SK-N-SH treated with all-trans-retinoic acid at 6 μM for 48 hours (cell line): Measurements from ENCODE around the gene OR51T1.

Source experiments
- PATZ1 ChIP-seq: fragments of 250-450 bp; sonication (Bioruptor Pico); IDR thresholded peaks from 2 replicates; pipeline ENCODE4 v1.8.0; 2020; ENCODE audit warnings: mild to moderate bottlenecking, moderate library complexity, borderline replicate concordance
- ZC3H10 ChIP-seq: fragments of 250-450 bp; sonication (Bioruptor Pico); IDR thresholded peaks from 2 replicates; pipeline ENCODE4 v1.5.1; 2021; ENCODE audit warnings: mild to moderate bottlenecking, moderate library complexity

GRCh38 chr11:4886186-4886585, 4.5 kb downstream of the OR51T1 start:
- TF ChIP-seq PATZ1 (CRISPR knock-in tag), result no peak
- TF ChIP-seq ZC3H10 (CRISPR knock-in tag), result no peak
